Prostate gland (tissue), 2 donors: ENCODE data around the gene NFKB1. TPM values are rescaled to one million over a fixed set of nuclear protein-coding genes. Genes with fewer than 3 reads are reported as not detected.

Experiments used
- DNase-seq: peaks from one replicate; pipeline ENCODE4 v3.0.0-alpha.2; 2019; ENCODE audit warnings: low spot score
- H3K27ac ChIP-seq, 2 donors: fragments of 200-600 bp; sonication (generic); 2 replicates each; pipeline ENCODE4 v1.5.1; 2017 to 2019
- H3K27me3 ChIP-seq: fragments of 200-600 bp; sonication (generic); replicated peaks from 2 replicates; pipeline ENCODE4 v1.5.1; 2019; ENCODE audit not compliant: insufficient read depth
- H3K36me3 ChIP-seq, 2 donors: fragments of 200-600 bp; sonication (generic); 1 replicate in 1 of 2; 2 replicates in 1 of 2; pipeline versions ENCODE4 v1.5.1 to v1.8.1; 2017 to 2019
- H3K4me1 ChIP-seq: fragments of 200-600 bp; sonication (generic); replicated peaks from 2 replicates; pipeline ENCODE4 v1.5.1; 2019
- H3K4me3 ChIP-seq, 2 donors: fragments of 200-600 bp; sonication (generic); 2 replicates each; pipeline ENCODE4 v1.5.1; 2017 to 2019
- H3K9me3 ChIP-seq: fragments of 200-600 bp; sonication (generic); 2 replicates; pipeline ENCODE4 v1.5.1; 2017
- POLR2A ChIP-seq: fragments of 450-650 bp; IDR thresholded peaks from one replicate; pipeline ENCODE4 v1.6.1; 2016; ENCODE audit warnings: antibody characterized with exemption, mild to moderate bottlenecking
- POLR2AphosphoS5 ChIP-seq: sonication (generic); formaldehyde crosslinking; IDR thresholded peaks from one replicate; pipeline ENCODE4 v1.6.1; 2017; ENCODE audit warnings: antibody characterized with exemption
- WGBS: methylation state at CpG from one replicate; pipeline ENCODE4 v1.1.5; 2018; 5-methylcytosine and 5-hydroxymethylcytosine counted together
- intact Hi-C: fragments of 100-400 bp; cut with DNase I; formaldehyde crosslinking; loops from one replicate; pipeline ENCODE4 v1.14.2; 2022
- total RNA-seq, 2 donors: library from RNA; depleted of rRNA; stranded (reverse); fragments of >200 nt; gene quantifications; one replicate each; pipeline ENCODE4 v1.1.0, GENCODE V29; 2016
- TF ChIP-seq, protein P1 (sequence below), 4 experiments: fragments of 200-600 bp in 2 of 4; fragments of 450-650 bp in 2 of 4; sonication (generic) in 2 of 4; IDR thresholded peaks; 1 replicate in 3 of 4; 2 replicates in 1 of 4; pipeline ENCODE4 v1.5.1; 2016 to 2019; ENCODE audit warnings: antibody characterized with exemption in 4 of 4, mild to moderate bottlenecking in 2 of 4, moderate library complexity in 2 of 4

The NFKB1 gene
- total RNA-seq, 2 donors from 2014 or later: 32.3 to 35.4 TPM

DNA sequence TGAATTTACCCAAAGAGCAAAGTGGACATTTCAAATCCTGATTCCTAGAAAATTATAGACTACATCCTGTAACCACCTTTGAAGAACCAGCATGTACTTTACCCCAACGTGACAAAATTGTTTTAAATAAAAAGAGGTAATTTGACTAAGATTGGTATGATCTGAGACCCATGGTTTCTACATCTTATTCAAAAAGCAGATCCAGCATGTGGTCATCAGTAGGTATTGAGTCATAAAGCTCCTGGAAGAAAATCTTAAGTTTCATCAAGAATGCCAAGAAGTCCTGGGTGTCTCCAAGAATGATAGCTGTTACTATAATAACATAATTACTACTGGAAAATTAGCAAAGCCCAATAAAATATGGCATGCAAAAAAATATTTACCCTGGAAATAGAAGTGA is 61.8 kb downstream of the NFKB1 start:
- 67% methylated on average over 1 of the region's 1 CpG for WGBS
- Histone ChIP-seq H3K9me3 (no peaks in the 10 kb centered on the region), H3K4me3 (no peak overlapping the region), H3K27me3 (no peaks in the 10 kb centered on the region), H3K36me3 (no peaks in the 10 kb centered on the region), H3K4me1 (no peaks in the 10 kb centered on the region), H3K27ac (no peak overlapping the region)
- TF ChIP-seq POLR2AphosphoS5 (no peak), POLR2A (no peak)
- TF ChIP-seq, protein P1, sequence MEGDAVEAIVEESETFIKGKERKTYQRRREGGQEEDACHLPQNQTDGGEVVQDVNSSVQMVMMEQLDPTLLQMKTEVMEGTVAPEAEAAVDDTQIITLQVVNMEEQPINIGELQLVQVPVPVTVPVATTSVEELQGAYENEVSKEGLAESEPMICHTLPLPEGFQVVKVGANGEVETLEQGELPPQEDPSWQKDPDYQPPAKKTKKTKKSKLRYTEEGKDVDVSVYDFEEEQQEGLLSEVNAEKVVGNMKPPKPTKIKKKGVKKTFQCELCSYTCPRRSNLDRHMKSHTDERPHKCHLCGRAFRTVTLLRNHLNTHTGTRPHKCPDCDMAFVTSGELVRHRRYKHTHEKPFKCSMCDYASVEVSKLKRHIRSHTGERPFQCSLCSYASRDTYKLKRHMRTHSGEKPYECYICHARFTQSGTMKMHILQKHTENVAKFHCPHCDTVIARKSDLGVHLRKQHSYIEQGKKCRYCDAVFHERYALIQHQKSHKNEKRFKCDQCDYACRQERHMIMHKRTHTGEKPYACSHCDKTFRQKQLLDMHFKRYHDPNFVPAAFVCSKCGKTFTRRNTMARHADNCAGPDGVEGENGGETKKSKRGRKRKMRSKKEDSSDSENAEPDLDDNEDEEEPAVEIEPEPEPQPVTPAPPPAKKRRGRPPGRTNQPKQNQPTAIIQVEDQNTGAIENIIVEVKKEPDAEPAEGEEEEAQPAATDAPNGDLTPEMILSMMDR (IDR thresholded peaks at IDR 0.05): no peak
- intact Hi-C loops: no loop called here
- no peak for DNase-seq

DNA sequence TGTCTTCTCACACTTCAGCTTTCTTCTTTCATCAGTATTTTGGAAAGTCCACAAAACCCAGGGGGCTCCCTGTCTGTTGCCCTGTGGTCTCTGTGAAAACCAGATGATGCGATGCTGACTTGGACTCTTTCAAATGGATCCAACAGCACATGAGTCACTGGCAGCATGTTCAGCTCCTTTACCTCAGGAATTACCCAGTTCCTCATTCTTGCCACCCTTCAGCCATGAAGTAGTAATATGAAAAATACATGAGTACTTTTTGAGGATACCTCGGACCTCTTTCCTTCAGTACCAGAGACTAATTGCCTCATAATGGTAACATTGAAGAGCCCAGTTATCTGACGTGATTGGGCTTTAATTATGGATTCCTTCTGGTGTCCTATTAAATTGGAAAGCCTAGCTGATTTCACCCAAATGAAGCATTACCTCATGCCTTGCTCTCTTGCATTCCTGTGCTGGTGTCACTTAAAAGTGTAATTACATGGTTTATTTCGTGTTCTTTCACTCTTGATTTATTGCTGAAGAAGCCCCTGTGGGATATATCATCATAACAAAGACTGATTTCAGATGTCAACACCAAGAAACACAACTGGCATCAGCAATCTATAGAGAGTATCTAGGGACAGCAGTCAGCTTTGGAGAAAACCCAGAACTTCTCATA is 63.4 kb downstream of the NFKB1 start:
- intact Hi-C loops: no loop called here
- H3K27me3 ChIP-seq: no peaks in the 10 kb centered on the region
- no peaks in the 10 kb centered on the region for H3K9me3 ChIP-seq
- no peaks in the 10 kb centered on the region for H3K36me3 ChIP-seq
- 77% methylated on average over 4 of the region's 4 CpGs for WGBS
- no peak overlapping the region for H3K27ac ChIP-seq
- H3K4me1 ChIP-seq: no peaks in the 10 kb centered on the region
- H3K4me3 ChIP-seq: no peak overlapping the region
- no peak for DNase-seq
- no peak for TF ChIP-seq POLR2A
- TF ChIP-seq POLR2AphosphoS5: no peak

DNA sequence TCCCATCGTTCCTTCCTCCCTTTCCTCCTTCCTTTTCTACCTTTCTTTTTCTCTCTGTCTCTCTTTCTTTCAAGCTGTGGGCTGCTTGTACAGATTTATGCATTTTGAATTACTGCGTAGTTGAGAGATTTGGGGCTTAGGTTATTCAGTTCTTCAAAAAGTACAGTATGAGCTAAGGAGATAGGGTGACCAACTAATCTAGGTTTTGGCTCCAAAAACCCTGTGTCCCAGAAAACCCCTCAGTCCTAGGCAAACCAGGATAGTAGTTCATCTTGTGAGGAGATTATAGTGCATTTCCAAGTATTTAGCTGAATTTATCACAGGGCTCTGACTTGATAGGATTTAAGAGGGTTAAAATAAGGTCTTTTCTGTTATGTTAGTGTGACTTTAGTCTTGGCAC is 64.5 kb downstream of the NFKB1 start:
- no peak for DNase-seq
- H3K27me3 ChIP-seq: no peaks in the 10 kb centered on the region
- no peak overlapping the region for H3K4me3 ChIP-seq
- 58% methylated on average over 2 of the region's 2 CpGs for WGBS
- TF ChIP-seq POLR2AphosphoS5 (no peak), POLR2A (no peak)
- TF ChIP-seq, protein P1 (IDR thresholded peaks at IDR 0.05): no peak
- no peaks in the 10 kb centered on the region for H3K9me3 ChIP-seq
- H3K36me3 ChIP-seq: no peaks in the 10 kb centered on the region
- H3K27ac ChIP-seq: no peak overlapping the region
- intact Hi-C loops: no loop called here
- no peaks in the 10 kb centered on the region for H3K4me1 ChIP-seq

DNA sequence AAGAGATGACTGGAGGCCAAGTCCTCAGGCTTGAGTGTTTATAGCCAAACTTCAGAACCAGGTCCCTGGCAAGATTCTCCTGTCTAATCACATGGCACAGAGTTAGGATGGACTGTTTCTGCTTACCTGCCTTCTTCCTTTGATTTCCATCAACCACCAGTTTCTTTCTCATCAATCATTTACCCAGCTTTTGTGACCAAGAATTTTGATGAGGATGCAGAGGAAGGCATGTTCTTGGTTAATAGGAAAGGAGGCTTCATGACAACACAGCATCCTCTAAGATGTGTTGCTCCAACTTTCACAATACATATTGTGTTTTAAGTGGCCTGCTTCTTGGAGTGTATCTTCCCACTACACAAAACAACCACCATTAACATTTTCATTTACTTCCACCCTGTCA is 65.3 kb downstream of the NFKB1 start:
- DNase-seq: no peak
- intact Hi-C loops: no loop called here
- H3K27ac ChIP-seq: no peak overlapping the region
- H3K4me1 ChIP-seq: no peaks in the 10 kb centered on the region
- H3K36me3 ChIP-seq: no peaks in the 10 kb centered on the region
- no peak overlapping the region for H3K4me3 ChIP-seq
- H3K9me3 ChIP-seq: no peaks in the 10 kb centered on the region
- TF ChIP-seq, protein P1 (IDR thresholded peaks at IDR 0.05): no peak
- TF ChIP-seq POLR2A: no peak
- no peak for TF ChIP-seq POLR2AphosphoS5
- H3K27me3 ChIP-seq: no peaks in the 10 kb centered on the region

DNA sequence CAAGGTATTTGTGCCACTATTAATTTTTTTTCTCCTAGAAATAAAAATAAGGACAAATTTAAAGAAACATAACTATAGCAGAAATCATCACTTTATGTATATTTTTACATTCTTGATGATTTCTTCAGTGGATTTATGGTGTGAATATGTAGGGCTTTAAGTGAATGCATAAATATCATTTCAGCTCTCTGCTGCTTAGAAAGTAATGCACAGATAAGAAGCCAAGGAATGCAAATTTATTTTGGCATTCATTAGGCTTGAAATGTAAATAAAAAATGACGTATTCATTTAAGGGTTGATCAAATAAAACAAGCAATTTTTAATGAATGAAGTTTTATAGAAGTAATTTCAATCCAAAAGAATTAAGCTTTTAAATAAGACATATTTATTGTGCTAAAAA is 66.3 kb downstream of the NFKB1 start:
- H3K9me3 ChIP-seq: no peaks in the 10 kb centered on the region
- DNase-seq: no peak
- H3K36me3 ChIP-seq: no peaks in the 10 kb centered on the region
- no peaks in the 10 kb centered on the region for H3K4me1 ChIP-seq
- WGBS: 25% methylated on average over 1 of the region's 1 CpG
- H3K27me3 ChIP-seq: no peaks in the 10 kb centered on the region
- H3K4me3 ChIP-seq: no peak overlapping the region
- no peak overlapping the region for H3K27ac ChIP-seq
- intact Hi-C loops: no loop called here
- TF ChIP-seq POLR2AphosphoS5 (no peak), POLR2A (no peak)
- TF ChIP-seq, protein P1 (IDR thresholded peaks at IDR 0.05): no peak
